Inflammatory macrophage (primary cell): Measurements from ENCODE around the gene KL.

Source experiments
- DNase-seq, 2 donors: peaks; one replicate each; pipeline ENCODE4 v3.0.0-alpha.2; 2020 to 2022

The KL gene

DNA sequence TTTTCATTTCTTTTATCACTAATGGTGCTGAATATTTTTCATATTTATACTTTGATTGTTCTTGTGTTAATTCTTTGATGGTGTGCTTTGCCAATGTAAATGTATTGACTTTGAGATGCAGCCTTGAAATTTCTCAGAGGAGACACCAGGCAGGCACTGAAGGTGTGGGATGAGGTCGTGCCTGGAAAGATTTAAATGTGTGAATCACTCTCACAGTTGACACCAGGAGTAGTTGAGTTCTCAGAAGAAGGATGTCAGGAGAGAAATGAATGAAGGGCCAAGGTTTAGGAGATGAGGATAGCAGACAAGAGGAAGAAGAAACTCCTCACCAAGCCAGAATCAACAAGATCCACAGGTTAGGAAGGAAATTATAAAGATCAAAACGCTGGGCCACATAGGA is 10.1 kb upstream of the KL start:
- DNase-seq = no peak

GRCh38 chr13:33006638-33007037 is 9.6 kb upstream of the KL start:
- DNase-seq = no peak

GRCh38 chr13:33007237-33007636 is 9.0 kb upstream of the KL start:
- DNase-seq = no peak

DNA sequence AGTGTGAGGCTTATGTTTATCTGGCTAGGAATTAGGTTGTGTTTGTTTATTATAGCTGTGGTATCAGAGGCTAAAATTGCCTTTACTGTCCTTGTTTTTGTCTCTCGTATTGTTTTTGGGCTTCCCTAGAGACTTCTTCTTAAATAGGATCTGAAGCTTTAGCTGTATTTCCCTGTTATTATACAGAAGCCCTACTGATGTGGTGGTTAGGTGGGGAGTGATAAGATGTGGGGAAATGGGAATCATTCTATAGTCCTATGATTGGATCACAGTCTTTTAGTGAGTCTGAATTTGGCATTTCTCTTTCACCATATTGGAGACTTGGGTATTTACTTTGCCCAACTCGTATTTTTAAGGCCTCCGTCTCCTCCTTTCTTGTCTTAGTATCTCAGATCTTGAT is 8.3 kb upstream of the KL start:
- no peak for DNase-seq

- no peak for DNase-seq
Observed at GRCh38 chr13:33008946-33009722, 7.1 kb upstream of the KL start.

DNA sequence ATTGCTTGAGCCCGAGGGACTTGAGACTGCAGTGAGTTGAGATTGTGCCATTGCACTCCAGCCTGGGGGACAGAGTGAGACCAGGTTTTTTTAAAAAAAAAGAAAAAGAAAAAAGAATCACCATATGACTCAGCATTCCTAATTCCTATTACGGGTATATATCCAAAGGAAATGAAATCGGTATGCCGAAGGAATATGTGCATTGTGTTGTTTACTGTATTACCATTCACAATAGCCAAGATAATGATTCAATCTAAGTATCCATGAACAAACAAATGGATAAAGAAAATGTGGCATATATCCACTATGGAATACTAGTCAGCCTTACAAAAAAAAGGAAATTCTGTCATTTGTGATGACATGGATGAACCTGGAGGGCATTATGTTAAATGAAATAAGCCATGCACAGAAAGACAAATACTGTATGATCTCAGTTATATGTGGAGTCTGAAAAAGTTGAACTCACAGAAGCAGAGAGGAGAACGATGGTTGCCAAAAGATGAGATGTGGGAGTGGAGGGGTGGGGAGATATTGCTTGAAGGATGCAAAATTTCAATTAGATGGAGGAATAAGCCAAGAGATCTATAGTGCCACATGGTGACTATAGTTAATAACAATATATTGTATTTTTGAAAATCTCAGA is 4.3 kb upstream of the KL start:
- DNase-seq = no peak

GRCh38 chr13:33014291-33014690 is 1.9 kb upstream of the KL start:
- DNase-seq = no peak

GRCh38 chr13:33015241-33015668 is 968 bp upstream of the KL start:
- DNase-seq = no peak

GRCh38 chr13:33015791-33016323 is 366 bp upstream of the KL start:
- DNase-seq = no peak

GRCh38 chr13:33017323-33017929 is 1.2 kb downstream of the KL start:
- DNase-seq = peak; percentile 56 to 66

GRCh38 chr13:33018886-33019285 is 2.7 kb downstream of the KL start:
- DNase-seq = no peak

GRCh38 chr13:33022986-33023385 is 6.8 kb downstream of the KL start:
- no peak for DNase-seq

DNA sequence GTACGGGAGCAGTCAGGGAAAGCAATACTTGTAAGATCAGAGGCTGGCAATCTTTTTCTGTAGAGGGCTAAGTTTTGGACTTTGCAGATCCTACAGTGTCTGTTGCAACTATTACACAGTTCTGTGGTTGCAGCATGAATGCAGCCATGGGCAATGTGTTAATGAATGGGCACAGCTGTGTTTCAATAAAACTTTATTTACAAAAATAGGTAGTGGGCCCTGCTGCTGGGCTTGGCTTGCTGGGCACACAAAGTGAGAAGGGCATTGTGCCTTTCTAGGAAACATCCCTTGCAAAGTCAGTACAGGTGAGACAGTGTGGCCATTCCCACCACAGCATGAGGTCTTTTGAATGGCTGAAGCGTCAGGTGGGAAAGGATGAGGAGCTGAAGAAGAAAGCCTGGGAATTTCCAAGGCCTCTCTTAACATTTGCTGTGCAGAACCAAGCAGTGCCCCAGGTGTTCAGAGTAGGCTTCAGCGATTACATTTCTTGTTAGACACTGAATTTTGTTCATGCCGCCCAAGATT is 9.1 kb downstream of the KL start:
- peak in 1 of 2 donors; percentile 8 for DNase-seq

DNA sequence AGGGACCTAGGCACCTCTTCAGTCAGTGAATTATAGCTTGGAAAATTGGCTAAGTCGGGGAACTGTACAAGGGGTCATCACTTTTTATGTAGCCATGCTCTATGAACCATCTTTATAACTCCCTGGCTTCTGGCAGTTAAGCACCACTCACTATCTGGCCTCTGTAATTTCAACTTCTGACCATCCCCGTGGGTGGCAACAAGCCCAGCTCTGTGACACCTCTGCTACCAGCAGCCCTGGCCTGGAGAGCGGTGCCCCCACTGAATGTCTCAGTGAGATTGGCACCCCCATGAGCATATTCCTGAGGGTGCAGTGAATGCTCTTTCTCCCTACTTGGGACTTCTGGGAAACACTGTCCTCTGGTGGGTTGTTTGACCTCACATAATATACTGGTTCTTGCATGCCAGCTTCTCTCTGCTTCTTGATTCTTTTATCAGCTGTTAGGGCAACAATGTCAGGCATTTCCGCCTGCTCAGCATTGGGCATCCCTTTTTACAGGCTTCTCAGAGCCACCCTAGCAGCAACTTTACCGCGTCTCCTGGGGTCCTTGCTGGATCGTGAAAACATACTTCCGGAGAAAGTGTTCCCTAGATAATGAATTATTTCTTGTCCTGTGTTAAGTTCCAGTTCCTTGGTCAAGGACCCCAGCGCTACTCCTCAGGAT is 10.4 kb downstream of the KL start:
- DNase-seq = no peak

DNA sequence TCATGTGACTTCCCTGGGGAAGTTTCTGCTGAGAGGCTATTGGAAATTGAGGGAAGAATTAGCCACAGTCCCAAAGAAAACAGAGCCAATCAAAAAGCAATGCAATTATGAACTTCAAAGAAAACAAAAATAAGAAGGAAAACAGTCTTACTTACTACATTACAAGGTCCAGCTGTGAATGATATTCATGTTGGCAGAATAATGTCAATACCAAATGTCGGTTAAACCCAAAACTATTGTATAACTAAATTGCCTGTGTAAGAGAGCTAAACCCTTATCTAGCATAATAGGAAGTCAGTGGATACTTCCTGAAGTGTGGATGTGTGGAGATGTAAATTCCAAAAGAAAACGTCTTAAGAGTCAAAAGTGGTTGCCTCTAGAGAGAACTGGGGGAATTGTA is 12.4 kb downstream of the KL start:
- no peak for DNase-seq

GRCh38 chr13:33031277-33031676 is 15.1 kb downstream of the KL start:
- no peak for DNase-seq

GRCh38 chr13:33032037-33032625 is 15.9 kb downstream of the KL start:
- no peak for DNase-seq

GRCh38 chr13:33033051-33033812 is 17.0 kb downstream of the KL start:
- peak; percentile 52 to 58 for DNase-seq

DNA sequence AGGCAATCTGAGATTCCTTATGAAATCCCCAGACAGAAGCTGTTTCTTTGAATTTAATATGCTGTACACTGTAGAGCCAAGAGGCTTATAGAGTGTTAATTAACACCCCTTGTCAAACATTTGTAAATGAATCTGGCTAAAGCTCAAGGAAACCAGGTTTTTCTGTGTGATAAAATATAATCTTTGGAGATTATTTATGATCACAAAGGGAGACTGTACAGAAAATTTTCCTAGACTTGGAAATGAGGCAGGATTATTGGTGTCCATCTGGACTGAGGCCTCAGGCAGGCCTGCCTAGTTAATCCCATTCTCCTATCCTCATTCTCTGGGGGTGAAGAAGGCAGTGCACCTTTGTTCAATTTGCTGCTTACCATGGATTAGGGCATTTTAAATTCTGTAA is 17.8 kb downstream of the KL start:
- no peak for DNase-seq

- peak; percentile 44 to 87 for DNase-seq
Observed at GRCh38 chr13:33034882-33035520, 18.8 kb downstream of the KL start.

- DNase-seq = no peak
Observed at GRCh38 chr13:33037673-33038072, 21.4 kb downstream of the KL start.
